Effector memory CD8-positive, alpha-beta T cell (primary cell): ENCODE results near the gene SLIT2.

Experiments used
- ATAC-seq: fragments of 150-1000 bp; cut with Tn5 transposase; replicated peaks from 2 replicates; pipeline ENCODE4 v1.10.0; 2021; ENCODE audit warnings: mild to moderate bottlenecking, moderate library complexity
- DNase-seq, 3 experiments: peaks; one replicate each; pipeline ENCODE4 v3.0.0; 2021
- H3K27ac Mint-ChIP-seq, 2 donors: one replicate each; pipeline ENCODE4 v1.8.0; 2022; ENCODE audit warnings: mild to moderate bottlenecking in 2 of 2, mixed read lengths in 2 of 2, moderate library complexity in 2 of 2
- H3K27me3 Mint-ChIP-seq, 2 donors: one replicate each; pipeline ENCODE4 v1.8.0; 2022; ENCODE audit warnings: mixed read lengths in 2 of 2
- H3K36me3 Mint-ChIP-seq: one replicate; pipeline ENCODE4 v1.8.0; 2022; ENCODE audit warnings: mild to moderate bottlenecking, moderate library complexity, mixed read lengths; ENCODE audit not compliant: insufficient read depth
- H3K4me1 Mint-ChIP-seq, 2 donors: one replicate each; pipeline ENCODE4 v1.8.0; 2022; ENCODE audit warnings: low read depth in 2 of 2, mixed read lengths in 2 of 2
- H3K4me3 Mint-ChIP-seq, 2 donors: one replicate each; pipeline ENCODE4 v1.8.0; 2022; ENCODE audit warnings: mild to moderate bottlenecking in 2 of 2, mixed read lengths in 2 of 2, moderate library complexity in 2 of 2
- H3K9me3 Mint-ChIP-seq, 2 donors: one replicate each; pipeline ENCODE4 v1.8.0; 2022; ENCODE audit warnings: mixed read lengths in 2 of 2

The SLIT2 gene

DNA sequence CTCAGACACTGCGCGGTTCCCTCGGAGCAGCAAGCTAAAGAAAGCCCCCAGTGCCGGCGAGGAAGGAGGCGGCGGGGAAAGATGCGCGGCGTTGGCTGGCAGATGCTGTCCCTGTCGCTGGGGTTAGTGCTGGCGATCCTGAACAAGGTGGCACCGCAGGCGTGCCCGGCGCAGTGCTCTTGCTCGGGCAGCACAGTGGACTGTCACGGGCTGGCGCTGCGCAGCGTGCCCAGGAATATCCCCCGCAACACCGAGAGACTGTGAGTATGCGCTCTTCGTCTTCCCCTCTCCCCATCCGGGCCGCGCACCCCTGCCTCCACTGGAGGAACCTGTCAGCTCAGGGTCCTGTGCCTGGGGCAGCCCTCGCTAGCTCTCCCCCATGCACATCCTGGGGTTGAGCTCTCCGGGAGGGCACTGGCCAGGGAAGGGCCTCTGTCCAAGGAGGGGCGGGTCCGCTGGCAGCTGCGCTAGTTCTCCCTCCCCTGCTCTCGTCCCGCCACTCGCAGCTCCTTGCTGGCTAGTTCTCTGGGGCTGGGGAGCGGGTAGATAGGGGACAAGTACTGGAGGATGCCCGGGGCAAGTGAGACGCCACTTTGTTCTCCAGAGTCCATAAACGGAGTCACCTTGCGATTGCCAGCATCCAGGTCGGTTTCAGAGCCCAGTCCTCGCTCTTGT lies 2.2 kb downstream of the SLIT2 start:
- Mint-ChIP-seq H3K9me3 (peaks cover 0 to 4% of the 10 kb centered on the region in 2 donors), H3K27me3 (peaks cover 0 to 47% of the 10 kb centered on the region in 2 donors), H3K36me3 (no peaks in the 10 kb centered on the region), H3K4me1 (no peaks in the 10 kb centered on the region), H3K27ac (no peak overlapping the region), H3K4me3 (no peak overlapping the region)
- no peak for ATAC-seq
- DNase-seq: no peak

DNA sequence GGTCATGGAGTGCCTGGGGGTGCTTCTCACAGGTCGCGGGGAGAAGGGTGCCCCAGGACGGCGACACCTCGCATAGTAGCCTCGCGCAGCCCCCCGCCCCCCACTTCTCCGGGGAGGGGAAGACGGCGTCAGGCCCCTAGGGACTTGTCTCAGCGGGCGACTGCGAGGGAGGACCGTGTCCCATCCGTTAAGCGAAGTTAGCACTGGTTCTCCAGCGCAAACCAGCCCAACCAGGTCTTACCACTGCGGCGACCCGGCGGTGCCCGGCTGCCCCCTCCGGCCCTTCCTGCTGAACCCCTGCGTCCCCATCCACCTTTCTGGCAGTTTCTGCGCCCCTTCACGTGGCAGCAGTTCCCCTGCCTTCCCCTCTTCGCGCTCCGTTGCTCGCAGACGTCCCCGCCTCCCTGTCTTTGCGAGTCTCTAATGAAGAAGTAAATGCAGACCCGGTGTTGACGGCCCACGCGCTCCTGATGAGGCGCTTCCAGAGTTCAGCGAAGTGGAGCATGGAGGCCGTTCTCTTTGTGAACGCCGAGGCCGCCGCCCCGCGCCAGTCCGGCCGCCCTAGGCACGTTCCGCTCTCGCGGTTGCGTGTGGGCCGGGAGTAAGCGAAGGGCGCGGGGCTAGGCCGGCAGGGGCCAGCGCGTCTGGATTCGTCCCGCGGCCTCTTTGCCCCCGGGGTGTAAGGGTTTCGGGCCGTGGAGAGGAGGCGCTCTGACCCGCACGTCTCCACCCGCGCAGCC lies 3.0 kb downstream of the SLIT2 start:
- H3K4me3 Mint-ChIP-seq: no peak overlapping the region
- H3K9me3 Mint-ChIP-seq: peaks cover 0 to 4% of the 10 kb centered on the region in 2 donors
- no peaks in the 10 kb centered on the region for H3K4me1 Mint-ChIP-seq
- peaks cover 0 to 47% of the 10 kb centered on the region in 2 donors for H3K27me3 Mint-ChIP-seq
- ATAC-seq: no peak
- DNase-seq: no peak
- H3K36me3 Mint-ChIP-seq: no peaks in the 10 kb centered on the region
- no peak overlapping the region for H3K27ac Mint-ChIP-seq

DNA sequence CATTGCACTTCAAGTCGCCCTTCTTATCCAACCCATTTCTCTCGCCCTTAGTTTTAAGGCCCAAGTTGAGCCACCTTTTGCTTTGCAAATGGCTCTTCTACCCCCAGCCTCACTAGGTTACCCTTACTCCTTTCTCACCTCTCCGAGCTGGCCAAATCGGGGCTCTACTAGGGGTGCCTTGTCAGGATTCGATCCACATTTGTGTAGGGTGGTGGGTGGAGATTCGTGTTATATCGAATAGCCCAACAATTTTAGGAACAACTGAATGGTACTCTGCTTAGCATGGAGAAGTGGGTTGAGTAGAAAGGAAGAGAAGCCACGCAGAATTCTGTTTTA lies 3.5 kb downstream of the SLIT2 start:
- Mint-ChIP-seq H3K27ac (no peak overlapping the region), H3K4me3 (no peak overlapping the region), H3K4me1 (no peaks in the 10 kb centered on the region), H3K36me3 (no peaks in the 10 kb centered on the region), H3K9me3 (peaks cover 0 to 4% of the 10 kb centered on the region in 2 donors), H3K27me3 (peaks cover 0 to 46% of the 10 kb centered on the region in 2 donors)
- DNase-seq: no peak
- no peak for ATAC-seq

DNA sequence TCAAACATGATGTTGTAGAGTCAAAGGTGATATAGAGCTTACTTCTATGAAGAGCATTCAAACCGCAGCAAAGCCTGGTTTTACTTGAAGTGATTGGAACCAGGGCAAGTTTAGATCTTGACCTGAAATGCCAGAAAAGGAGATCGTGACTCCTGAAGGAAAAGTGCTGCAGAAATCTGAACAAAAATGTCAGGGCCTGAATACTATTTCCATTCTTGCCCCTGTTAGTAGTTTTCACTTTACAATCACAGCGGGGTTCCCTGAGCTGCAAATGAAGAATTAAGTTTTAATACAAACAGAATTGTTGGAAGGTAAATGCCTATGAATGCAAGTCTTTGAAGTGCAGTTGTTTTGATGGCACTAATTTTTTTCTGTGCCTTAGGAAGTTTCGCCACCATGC lies 4.1 kb downstream of the SLIT2 start:
- Mint-ChIP-seq H3K4me1 (no peaks in the 10 kb centered on the region), H3K4me3 (no peak overlapping the region), H3K27ac (no peak overlapping the region), H3K9me3 (peaks cover 0 to 4% of the 10 kb centered on the region in 2 donors), H3K36me3 (no peaks in the 10 kb centered on the region), H3K27me3 (peaks cover 0 to 40% of the 10 kb centered on the region in 2 donors)
- no peak for DNase-seq
- no peak for ATAC-seq

DNA sequence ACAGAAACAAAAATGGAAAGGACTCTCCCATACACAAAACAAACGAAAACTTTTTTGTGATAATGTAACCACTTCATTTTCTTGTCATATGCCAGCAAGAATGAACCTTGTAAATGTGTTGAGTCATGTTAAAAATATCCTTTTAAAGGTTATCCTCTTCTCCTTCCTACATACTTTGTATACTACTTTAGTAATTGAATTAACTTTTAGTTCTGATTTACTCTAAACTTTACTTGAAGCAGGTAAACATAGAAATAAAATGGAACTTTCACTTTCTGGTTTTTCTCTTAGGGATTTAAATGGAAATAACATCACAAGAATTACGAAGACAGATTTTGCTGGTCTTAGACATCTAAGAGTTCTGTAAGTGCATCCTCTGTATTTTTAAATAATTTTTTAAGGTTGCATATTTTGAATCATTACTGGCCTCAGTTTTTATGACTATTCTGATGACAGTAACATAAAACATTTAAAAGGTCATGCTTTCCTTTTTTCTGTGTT lies 4.7 kb downstream of the SLIT2 start:
- H3K27ac Mint-ChIP-seq: no peak overlapping the region
- no peak for DNase-seq
- peaks cover 0 to 4% of the 10 kb centered on the region in 2 donors for H3K9me3 Mint-ChIP-seq
- H3K4me1 Mint-ChIP-seq: no peaks in the 10 kb centered on the region
- H3K36me3 Mint-ChIP-seq: no peaks in the 10 kb centered on the region
- no peak overlapping the region for H3K4me3 Mint-ChIP-seq
- peaks cover 0 to 34% of the 10 kb centered on the region in 2 donors for H3K27me3 Mint-ChIP-seq
- ATAC-seq: no peak

DNA sequence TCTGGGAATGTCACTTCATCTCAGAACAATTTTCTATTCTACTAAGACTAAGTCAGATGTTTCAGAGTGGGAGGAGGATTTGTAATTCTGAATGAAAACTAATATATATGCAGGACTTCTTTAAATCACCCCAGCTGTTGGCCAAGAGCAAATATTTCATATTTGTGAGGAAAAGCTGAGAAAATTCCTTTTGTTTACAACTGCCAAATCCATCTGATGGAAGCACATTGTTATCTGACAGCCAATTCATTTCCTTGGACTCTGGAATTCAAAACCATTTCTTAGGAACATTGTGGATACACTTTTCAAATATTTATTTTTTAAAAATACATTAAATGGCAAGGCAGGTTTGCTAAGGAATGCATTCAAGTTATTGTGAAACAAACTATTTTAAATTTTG lies 8.0 kb downstream of the SLIT2 start:
- peaks cover 0 to 10% of the 10 kb centered on the region in 2 donors for H3K27me3 Mint-ChIP-seq
- H3K4me1 Mint-ChIP-seq: no peaks in the 10 kb centered on the region
- no peak overlapping the region for H3K4me3 Mint-ChIP-seq
- peaks cover 0 to 4% of the 10 kb centered on the region in 2 donors for H3K9me3 Mint-ChIP-seq
- ATAC-seq: no peak
- no peaks in the 10 kb centered on the region for H3K36me3 Mint-ChIP-seq
- no peak overlapping the region for H3K27ac Mint-ChIP-seq
- DNase-seq: no peak

DNA sequence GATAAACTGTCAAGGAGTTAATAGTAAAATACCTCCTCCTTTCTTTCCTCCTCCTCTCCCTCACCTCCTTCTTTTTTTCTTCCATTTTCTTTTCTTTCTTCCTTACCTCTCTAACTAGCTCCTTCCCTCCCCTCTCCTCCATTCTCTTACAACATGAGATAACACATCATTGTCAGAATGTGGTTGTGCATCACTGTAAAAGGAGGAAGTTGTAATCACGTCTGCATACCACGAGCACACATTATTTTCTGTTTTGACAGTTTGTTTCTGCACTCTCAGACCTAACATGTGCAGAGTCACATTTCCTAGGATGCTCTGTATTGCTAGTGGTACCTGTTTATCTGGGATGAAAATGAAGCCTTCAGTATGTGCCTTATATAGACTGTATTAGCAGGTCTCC lies 9.1 kb downstream of the SLIT2 start:
- Mint-ChIP-seq H3K4me3 (no peak overlapping the region), H3K36me3 (no peaks in the 10 kb centered on the region), H3K27me3 (no peaks in the 10 kb centered on the region), H3K27ac (no peak overlapping the region), H3K4me1 (no peaks in the 10 kb centered on the region), H3K9me3 (no peaks in the 10 kb centered on the region)
- ATAC-seq (no peak), DNase-seq (no peak)

DNA sequence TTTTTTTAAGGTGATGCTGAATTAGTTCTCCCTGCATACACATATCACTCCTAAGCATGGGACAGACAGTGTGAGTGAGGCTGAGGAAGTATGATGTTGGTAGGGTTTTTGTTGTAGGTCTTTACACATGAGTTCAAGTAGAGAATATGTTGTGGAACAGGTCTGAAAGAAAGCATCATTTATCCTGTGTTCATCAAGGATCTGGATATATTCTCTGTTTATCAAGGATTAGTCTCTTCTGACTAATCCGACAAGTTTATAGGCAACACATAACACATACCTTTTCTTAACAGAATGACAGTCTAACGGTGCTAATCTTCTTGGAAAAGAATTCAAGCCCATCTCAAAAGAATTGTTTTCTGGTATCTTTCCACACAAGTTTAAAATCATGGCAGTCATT lies 10.5 kb downstream of the SLIT2 start:
- no peaks in the 10 kb centered on the region for H3K36me3 Mint-ChIP-seq

DNA sequence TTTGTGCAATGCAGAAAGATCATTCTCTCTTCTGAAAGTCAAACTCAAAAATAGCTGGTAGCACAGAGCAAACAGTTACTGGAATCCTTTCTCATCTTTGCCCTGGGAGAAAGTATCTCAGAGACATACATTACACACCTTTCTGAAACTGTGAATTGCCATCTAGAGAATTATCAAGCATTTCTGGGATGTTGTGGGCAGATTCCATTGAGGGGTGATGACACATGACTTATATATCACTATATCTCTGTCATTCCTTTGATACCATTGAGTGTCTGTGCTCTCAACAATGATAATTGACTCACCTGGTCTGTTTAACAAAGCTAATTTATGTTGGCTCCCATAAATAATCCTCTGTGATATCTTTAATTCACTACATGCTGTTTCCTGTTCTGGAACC lies 13.0 kb downstream of the SLIT2 start:
- no peaks in the 10 kb centered on the region for H3K9me3 Mint-ChIP-seq
- H3K27ac Mint-ChIP-seq: no peak overlapping the region
- DNase-seq: no peak
- H3K4me3 Mint-ChIP-seq: no peak overlapping the region
- H3K4me1 Mint-ChIP-seq: no peaks in the 10 kb centered on the region
- ATAC-seq: no peak
- H3K27me3 Mint-ChIP-seq: no peaks in the 10 kb centered on the region
- no peaks in the 10 kb centered on the region for H3K36me3 Mint-ChIP-seq

More for the DNA sequence above, 10.5 kb downstream of the SLIT2 start:
- Mint-ChIP-seq H3K4me3 (no peak overlapping the region), H3K4me1 (no peaks in the 10 kb centered on the region), H3K27me3 (no peaks in the 10 kb centered on the region), H3K27ac (no peak overlapping the region), H3K9me3 (no peaks in the 10 kb centered on the region)
- DNase-seq: no peak
- no peak for ATAC-seq

DNA sequence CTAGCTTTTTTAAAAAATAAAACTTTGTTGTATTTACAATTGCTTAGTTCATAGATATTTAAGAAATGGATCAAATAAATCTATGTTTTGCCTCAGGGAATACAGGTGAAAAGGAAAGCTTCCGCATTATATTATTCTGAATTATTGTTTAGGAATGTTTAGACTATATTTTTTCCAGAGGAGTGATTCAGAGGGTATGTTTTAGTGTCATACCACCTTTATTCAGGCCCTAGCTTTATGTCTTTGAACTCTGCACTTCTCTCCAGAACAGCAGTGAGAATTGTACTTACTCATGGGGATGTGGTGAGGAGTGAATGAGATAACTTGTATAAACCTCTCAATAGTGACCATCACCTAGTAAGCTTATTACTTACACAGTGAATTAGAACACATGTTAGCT lies 14.0 kb downstream of the SLIT2 start:
- H3K4me1 Mint-ChIP-seq: no peaks in the 10 kb centered on the region
- ATAC-seq (no peak), DNase-seq (no peak)
- H3K9me3 Mint-ChIP-seq: peaks cover 0 to 2% of the 10 kb centered on the region in 2 donors
- H3K36me3 Mint-ChIP-seq: no peaks in the 10 kb centered on the region
- no peaks in the 10 kb centered on the region for H3K27me3 Mint-ChIP-seq
- H3K27ac Mint-ChIP-seq: no peak overlapping the region
- no peak overlapping the region for H3K4me3 Mint-ChIP-seq

DNA sequence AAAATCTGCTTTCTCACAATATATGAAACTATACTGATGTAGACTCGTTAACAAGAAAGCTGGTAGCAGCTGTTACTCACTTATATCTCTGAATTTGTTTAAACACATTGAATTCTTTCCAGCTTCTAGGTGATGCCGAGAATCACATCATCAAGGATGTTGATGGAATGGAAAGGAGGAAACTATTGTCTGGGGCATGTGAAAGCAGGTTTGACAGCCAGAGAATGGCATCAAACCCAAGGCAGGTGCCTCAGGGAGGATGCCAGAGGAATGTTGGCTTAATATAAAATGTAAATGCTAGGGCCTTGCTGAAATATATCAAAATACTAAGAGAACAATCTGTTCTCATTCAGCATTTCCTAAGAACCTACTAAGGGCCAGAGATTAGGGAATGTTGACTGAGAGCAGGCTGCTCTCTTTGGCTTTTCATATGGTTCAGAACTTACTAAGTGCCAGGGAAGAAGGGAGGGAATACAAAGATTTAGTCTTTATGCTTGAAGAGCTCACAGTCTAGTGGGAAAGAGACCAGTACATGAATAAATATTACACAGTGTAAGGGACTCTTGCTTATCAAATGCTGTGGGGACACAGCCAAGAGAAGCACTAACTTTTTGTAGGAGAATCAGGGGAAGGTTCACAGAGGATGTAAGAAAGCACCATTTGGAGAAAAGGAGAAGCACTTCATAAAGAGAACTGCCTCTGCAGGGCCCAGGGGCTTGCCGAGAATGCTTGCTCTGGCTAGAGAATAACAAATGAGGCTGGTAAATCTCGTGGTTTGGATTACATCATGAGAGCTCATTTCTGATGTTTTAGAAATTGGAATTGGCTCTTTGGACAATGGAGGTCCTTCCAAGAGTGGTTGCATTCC lies 14.7 kb downstream of the SLIT2 start:
- no peaks in the 10 kb centered on the region for H3K4me1 Mint-ChIP-seq
- DNase-seq: no peak
- peaks cover 0 to 2% of the 10 kb centered on the region in 2 donors for H3K9me3 Mint-ChIP-seq
- H3K4me3 Mint-ChIP-seq: no peak overlapping the region
- no peaks in the 10 kb centered on the region for H3K27me3 Mint-ChIP-seq
- no peaks in the 10 kb centered on the region for H3K36me3 Mint-ChIP-seq
- no peak overlapping the region for H3K27ac Mint-ChIP-seq
- no peak for ATAC-seq

DNA sequence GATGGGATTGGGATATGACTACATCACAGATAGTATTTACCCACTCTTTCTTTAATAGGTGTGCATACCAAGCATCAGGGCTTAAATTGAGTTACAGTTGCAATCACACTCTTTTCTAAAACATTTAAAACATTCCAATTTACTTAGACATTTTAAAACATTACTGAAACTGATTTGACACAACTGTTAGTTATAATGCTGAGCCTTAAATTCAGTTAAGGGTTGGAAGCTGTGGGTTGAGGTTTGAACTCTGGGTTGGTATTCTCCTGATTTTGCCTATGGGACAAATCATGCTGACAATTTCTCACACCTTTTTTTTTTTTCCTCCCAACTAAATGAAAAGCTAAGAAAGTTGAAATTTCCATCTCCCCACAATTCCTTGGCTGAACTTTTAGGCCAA lies 16.3 kb downstream of the SLIT2 start:
- H3K9me3 Mint-ChIP-seq: peaks cover 0 to 2% of the 10 kb centered on the region in 2 donors
- no peaks in the 10 kb centered on the region for H3K4me1 Mint-ChIP-seq
- no peaks in the 10 kb centered on the region for H3K36me3 Mint-ChIP-seq
- no peak overlapping the region for H3K4me3 Mint-ChIP-seq
- ATAC-seq (no peak), DNase-seq (no peak)
- no peak overlapping the region for H3K27ac Mint-ChIP-seq
- H3K27me3 Mint-ChIP-seq: no peaks in the 10 kb centered on the region

DNA sequence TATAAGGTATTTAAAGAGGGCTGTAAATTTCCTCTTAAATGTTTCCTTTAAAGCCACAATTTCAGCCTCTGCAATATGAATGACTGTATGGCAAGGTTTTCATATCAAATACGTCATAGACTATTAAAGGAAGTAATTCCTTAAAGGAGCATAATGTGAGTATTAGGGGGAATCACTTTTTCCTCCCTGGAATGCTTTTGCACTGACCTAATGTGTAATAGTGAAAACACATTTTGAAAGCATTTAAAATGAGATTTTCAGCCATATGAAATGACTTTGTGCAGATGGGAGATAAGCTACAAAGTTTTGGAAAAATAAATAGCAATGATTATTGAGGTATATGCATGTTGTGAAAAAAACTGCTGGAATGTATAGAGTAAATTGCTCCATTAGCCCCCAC lies 17.6 kb downstream of the SLIT2 start:
- no peaks in the 10 kb centered on the region for H3K27me3 Mint-ChIP-seq
- ATAC-seq: no peak
- no peaks in the 10 kb centered on the region for H3K36me3 Mint-ChIP-seq
- no peak overlapping the region for H3K4me3 Mint-ChIP-seq
- peaks cover 0 to 2% of the 10 kb centered on the region in 2 donors for H3K9me3 Mint-ChIP-seq
- H3K27ac Mint-ChIP-seq: no peak overlapping the region
- H3K4me1 Mint-ChIP-seq: no peaks in the 10 kb centered on the region
- no peak for DNase-seq
